ENCODE results near the gene KCNJ4.

- TF ChIP-seq CTCF (IDR thresholded peaks at IDR 0.05; ENCODE audit: borderline replicate concordance, extremely low read depth, low read length, poor library complexity, severe bottlenecking) (no peak), EZH2 (IDR thresholded peaks at IDR 0.05; ENCODE audit: borderline replicate concordance, low read depth, low read length, severe bottlenecking) (no peak)
Measured at GRCh38 chr22:38448945-38449745, 5.9 kb downstream of the KCNJ4 start.
